ENCODE results near the gene ZNF496.
"Not testable (repeated sequence)": the region's sequence is repeated elsewhere in the genome, so short reads cannot be mapped to it uniquely, and the experiment has no call there.

The ZNF496 gene

GRCh38 chr1:247331525-247332214 lies at the start of gene ZNF496:
Gene ZNF496, minus strand, starts transcription at chr1:247331867. Its CDS starts 2,289 bp downstream, at chr1:247329578.
- no peak for DNase-seq (ENCODE audit: low read depth, low spot score)

DNA sequence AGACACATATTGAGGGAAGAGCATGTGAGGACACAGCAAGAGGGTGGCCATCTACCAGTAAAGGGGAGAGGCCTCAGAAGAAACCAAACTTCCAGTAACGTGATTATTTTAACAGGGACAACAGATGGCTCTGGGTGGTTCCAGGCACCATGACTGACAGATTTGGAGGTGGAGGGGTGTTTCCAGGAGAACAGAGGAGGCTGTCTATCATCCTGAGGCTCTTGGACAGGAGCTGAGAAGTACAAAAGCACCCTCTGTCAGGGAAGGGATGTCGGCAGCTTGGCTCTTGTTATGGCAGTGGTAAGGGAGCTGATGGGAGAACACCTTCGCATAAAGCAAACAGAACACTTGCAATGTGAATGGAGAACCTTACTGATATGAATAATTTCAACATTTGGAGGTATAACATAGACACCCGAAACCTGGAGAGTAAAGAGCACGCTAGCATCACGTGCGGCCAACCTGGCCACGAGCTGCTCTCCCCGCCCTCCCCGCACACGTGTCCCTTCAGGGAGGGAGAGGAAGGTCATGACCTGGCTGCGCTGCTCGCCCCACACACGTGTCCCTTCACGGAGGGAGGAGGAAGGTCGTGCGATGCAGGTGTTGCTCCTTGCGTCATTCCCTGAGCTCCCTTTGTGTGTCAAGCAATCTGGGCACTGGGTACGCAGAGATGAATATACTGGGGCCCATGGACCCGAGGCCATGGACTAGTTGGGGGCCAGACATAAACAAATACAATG lies 46.8 kb upstream of the ZNF496 start:
- DNase-seq (ENCODE audit: low read depth, low spot score): no peak

DNA sequence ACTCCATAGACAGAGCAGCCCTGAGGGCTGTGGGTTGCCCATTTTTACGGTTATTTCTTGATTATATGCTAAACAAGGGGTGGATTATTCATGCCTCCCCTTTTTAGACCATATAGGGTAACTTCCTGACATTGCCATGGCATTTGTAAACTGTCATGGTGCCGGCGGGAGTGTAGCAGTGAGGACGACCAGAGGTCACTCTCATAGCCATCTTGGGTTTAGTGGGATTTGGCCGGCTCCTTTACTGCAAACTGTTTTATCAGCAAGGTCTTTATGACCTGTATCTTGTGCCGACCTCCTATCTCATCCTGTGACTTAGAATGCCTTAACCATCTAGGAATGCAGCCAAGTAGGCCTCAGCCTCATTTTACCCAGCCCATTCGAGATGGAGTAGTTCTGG lies 46.0 kb upstream of the ZNF496 start:
- DNase-seq (ENCODE audit: low read depth, low spot score): not testable (repeated sequence)

GRCh38 chr1:247376659-247377058 lies 45.0 kb upstream of the ZNF496 start:
- no peak for DNase-seq (ENCODE audit: low read depth, low spot score)

GRCh38 chr1:247375747-247376146 lies 44.1 kb upstream of the ZNF496 start:
- no peak for DNase-seq (ENCODE audit: low read depth, low spot score)

GRCh38 chr1:247374651-247375334 lies 43.1 kb upstream of the ZNF496 start:
- not testable (repeated sequence) for DNase-seq (ENCODE audit: low read depth, low spot score)

DNA sequence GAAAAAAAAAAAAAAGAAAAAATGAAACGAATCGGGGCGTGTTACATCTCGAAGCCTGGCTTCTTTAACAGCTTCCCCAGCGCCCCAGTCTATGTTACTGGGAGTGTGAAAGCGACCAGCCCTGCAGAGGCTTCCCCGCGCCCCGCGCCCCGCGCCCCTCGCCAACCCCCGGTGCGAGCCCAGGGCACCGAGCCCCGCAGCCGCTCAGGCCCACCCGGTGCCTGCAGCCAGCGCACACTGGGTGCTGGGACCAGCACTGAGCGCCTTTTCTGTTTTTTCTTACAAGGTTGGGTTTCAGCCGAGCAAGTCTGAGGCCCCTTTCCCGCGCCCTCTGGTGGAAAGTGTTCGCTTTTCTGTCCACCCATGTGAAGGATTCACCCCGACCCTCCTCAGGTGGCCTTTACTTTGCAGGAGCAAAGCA lies 42.1 kb upstream of the ZNF496 start:
- peak; percentile 17 for DNase-seq (ENCODE audit: low read depth, low spot score)

GRCh38 chr1:247371801-247372259 lies 40.2 kb upstream of the ZNF496 start:
- no peak for DNase-seq (ENCODE audit: low read depth, low spot score)

- DNase-seq (ENCODE audit: low read depth, low spot score): no peak
These were observed 39.4 kb upstream of the ZNF496 start for GRCh38 chr1:247370786-247371732.

DNA sequence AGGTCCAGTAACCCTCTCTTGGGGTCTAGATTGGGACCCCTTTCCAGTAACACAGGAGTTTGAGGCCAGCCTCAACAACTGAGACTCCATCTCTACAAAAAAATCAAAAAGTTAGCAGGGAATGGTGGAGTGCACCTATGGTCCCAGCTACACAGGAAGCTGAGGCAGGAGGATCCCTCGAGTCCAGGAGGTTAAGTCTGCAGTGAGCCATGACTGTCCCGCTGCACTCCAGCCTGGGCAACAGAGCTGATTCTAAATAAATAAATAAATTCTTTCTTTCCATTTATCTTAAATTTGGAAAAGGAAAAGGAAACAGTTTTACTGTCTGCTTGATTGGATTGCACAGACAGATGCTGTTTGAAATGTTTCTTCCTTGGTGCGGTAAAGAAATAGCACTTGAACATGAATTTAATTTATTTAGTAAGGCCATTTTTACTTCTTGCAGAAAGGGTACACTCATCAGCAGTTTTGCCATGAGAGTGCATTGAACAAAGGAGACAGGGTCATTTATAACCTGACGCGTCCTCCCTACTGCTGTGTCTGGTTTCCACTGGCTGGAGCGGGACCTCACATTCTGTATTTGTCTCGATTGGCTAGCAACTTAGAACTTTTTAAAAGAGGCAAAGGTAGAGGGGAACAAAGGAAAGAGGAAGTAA lies 37.0 kb upstream of the ZNF496 start:
- no peak for DNase-seq (ENCODE audit: low read depth, low spot score)

DNA sequence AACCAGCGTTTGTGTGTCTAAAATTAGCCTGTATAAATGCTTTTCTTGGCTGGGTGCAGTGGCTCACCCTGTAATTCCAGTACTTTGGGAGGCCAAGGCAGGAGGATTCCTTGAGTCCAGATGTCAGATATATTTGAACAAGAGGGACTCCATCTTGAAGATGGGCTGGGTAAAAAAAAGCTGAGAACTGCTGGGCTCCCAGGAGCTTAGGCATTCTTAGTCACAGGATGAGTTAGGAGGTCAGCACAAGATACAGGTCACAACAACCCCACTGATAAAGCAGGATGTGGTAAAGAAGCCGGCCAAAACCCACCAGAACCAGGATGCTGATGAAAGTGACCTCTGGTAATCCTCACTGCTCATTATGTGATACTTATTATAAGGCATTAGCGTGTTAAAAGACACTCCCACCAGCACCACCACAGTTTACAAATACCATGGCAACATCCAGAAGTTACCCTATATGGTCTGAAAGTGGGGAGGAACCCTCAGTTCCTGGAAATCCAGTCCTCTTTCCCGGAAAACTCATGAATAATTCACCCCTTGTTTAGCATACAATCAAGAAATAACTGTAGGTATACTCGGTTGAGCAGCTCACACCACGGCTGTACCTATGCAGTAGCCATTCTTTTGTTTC lies 36.2 kb upstream of the ZNF496 start:
- DNase-seq (ENCODE audit: low read depth, low spot score): no peak

DNA sequence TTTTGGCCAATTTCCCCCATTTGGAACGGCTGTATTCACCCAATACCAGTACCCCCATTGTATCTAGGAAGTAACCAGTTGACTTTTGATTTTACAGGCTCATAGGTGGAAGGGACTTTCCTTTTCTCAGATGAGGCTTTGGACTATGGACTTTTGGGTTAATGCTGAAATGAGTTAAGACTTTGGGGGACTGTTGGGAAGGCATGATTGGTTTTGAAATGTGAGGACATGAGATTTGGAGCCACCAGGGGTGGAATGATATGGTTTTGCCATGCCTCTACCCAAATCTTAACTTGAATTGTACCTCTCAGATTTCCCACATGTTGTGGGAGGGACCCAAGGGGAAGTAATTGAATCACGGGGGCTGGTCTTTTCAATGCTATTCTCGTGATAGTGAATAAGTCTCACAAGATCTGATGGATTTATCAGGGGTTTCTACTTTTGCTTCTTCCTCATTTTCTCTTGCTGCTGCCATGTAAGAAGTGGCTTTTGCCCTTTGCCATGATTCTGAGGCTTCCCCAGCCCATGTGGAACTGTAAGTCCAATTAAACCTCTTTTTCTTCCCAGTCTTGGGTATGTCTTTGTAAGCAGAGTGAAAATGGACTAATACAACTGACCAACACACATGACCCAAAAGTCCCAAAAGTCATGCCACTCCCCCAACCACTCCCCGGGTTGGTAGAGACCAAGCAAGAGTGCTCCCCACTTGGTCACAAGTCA lies 35.4 kb upstream of the ZNF496 start:
- no peak for DNase-seq (ENCODE audit: low read depth, low spot score)

DNA sequence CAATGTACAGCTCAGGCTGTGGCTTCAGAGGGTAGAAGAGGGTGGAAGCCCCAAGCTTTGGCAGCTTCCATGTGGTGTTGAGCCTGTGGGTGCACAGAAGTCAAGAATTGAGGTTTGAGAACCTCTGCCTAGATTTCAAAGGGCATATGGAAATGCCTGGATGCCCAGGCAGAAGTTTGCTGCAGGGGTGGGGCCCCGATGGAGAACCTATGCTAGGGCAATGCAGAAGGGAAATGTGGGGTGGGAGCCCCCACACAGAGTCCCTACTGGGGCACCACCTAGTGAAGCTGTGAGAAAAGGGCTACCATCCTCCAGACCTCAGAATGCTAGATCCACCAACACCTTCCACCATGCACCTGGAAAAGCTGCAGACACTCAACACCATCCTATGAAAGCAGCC lies 34.7 kb upstream of the ZNF496 start:
- DNase-seq (ENCODE audit: low read depth, low spot score): not testable (repeated sequence)

- no peak for DNase-seq (ENCODE audit: low read depth, low spot score)
These were observed 33.4 kb upstream of the ZNF496 start for GRCh38 chr1:247365023-247365422.

DNA sequence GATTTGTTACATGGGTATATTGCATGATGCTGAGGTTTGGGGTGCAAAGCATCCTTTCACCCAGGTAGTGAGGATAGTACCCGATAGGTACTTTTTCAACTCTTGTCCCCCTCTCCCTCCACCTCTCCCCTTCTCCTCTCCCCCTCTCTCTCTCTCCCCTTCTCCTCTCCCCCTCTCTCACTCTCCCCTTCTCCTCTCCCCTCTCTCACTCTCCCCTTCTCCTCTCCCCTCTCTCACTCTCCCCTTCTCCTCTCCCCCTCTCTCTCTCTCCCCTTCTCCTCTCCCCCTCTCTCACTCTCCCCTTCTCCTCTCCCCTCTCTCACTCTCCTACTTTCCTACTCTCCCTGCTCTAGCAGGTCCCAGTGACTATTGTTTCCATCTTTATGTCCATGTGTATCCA lies 31.3 kb upstream of the ZNF496 start:
- not testable (repeated sequence) for DNase-seq (ENCODE audit: low read depth, low spot score)

- no peak for DNase-seq (ENCODE audit: low read depth, low spot score)
These were observed 30.5 kb upstream of the ZNF496 start for GRCh38 chr1:247362153-247362552.

DNA sequence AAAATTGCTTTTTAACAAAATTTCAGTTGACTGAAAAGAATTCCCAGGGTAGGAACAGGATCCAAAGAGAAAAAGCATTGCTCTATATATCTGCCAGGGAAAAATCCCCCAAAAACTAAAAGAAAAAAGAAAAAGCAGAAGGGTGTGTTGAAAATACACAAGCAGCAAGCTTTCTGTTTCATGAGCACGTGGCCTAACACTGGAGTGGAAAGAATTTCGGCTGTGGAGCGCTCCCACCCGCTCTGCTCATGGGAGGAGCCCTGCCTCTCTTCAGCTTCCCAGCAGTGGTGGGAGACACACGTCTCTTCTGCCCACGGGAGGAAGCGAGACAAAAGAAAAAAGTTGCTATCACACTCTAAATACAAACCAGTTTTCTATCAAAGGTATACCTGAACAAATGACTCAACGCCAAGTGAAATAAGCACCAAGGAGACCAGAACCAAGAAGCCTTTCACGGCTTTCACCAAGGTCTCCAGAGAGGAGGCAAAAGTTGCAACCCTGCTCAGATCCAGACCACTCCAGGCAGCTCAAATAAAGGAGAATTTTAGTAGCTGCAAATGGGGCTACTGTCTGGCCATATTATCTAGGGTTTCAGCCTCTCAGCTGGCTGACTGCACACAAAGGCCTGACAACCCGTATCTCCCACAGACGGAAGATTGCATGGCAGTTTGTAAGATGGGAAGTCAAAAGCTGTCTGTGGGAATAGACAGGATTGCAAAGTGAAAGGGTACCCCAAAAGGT lies 29.5 kb upstream of the ZNF496 start:
- no peak for DNase-seq (ENCODE audit: low read depth, low spot score)

DNA sequence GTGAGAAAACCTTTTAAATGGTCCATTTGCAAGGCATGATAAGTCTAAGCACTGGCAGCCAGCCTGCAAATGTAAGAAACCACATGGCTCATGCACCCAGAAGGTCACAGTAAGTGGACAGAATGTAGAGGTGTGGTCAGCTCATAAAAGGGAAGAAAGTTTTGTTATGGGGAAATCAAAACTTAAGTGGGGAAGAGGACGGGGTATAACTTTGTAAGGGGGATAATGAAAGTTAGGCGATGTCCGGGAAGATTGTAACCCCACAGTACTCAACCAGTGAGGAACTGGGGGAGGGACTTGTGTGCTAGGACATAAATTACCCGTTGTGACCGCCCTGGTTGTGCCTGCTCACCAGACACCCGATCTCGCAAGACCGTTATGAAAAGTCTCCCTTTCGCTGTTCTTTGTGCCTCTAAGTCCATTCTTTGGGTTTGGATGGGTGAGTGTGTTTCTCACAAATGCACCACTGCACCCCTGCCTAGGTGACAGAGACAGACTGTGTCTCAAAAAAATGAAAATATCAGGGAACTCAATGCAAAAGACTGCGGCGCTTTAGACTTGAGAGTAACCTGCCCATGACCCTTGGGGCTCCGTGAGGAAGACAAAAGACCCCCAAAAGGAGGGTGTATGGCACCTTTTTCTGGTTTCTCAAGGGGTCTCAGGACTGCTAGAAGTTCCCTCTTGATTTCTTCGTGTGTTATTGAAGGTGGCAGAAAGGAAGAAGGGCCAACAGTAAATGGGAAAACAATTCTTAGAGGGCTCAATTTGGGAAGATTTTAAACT lies 28.6 kb upstream of the ZNF496 start:
- no peak for DNase-seq (ENCODE audit: low read depth, low spot score)

Measured in activated CD4-positive, CD25-positive, alpha-beta regulatory T cell treated with anti-CD3 and anti-CD28 coated beads, Interleukin-2, amount 50 U/mL, for 16 hours (primary cell).